Astrocyte (in vitro differentiated cells and primary cell): ENCODE data around the gene CSNK1A1.

Source experiments
- EZH2 ChIP-seq: IDR thresholded peaks from 2 replicates; pipeline ENCODE4 v1.6.1; 2012; ENCODE audit warnings: mild to moderate bottlenecking, low read length, inconsistent platforms; ENCODE audit not compliant: insufficient read depth
- TF ChIP-seq, protein P1 (sequence below): IDR thresholded peaks from 2 replicates; pipeline ENCODE4 v1.5.1; 2011; ENCODE audit warnings: low read depth, mild to moderate bottlenecking, inconsistent platforms, low read length, moderate library complexity; ENCODE audit not compliant: insufficient read depth

GRCh38 chr5:149448431-149448830 is 102.8 kb downstream of the CSNK1A1 start:
- TF ChIP-seq, protein P1, sequence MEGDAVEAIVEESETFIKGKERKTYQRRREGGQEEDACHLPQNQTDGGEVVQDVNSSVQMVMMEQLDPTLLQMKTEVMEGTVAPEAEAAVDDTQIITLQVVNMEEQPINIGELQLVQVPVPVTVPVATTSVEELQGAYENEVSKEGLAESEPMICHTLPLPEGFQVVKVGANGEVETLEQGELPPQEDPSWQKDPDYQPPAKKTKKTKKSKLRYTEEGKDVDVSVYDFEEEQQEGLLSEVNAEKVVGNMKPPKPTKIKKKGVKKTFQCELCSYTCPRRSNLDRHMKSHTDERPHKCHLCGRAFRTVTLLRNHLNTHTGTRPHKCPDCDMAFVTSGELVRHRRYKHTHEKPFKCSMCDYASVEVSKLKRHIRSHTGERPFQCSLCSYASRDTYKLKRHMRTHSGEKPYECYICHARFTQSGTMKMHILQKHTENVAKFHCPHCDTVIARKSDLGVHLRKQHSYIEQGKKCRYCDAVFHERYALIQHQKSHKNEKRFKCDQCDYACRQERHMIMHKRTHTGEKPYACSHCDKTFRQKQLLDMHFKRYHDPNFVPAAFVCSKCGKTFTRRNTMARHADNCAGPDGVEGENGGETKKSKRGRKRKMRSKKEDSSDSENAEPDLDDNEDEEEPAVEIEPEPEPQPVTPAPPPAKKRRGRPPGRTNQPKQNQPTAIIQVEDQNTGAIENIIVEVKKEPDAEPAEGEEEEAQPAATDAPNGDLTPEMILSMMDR, result no peak
- TF ChIP-seq EZH2, result no peak
